ENCODE results near the gene TREML1. TPM values are rescaled to one million over a fixed set of nuclear protein-coding genes. Genes with fewer than 3 reads are reported as not detected.
A peak's percentile ranks its signal among the peaks of the same experiment; 100 is the strongest.

The TREML1 gene
- total and polyA plus RNA-seq, 9 of the 15 experiments (the other 6 are each of a cell fraction or from before 2014, with no cell fraction given) = not detected

DNA sequence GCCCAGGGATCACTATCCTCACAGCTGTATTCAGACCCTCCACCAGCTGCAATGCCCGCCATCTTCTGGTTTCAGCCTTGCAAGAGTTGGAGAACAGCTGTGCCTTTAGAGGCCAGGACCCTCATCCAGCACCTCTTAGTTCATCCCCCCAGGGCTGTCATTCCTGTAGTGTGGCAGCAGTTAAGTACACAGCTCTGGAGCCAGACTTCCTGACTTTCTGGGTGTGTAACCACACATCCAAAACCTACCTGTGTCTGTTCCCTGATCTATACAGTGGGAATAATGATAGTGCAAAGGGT, 9.2 kb upstream of the TREML1 start:
- no peak for DNase-seq (ENCODE audit: extremely low read depth in 1 of 4, low spot score in 3 of 4)
- no peak for ATAC-seq
- Histone ChIP-seq H3K36me3 (ENCODE audit: control insufficient read depth, insufficient read depth, low read length) (no peaks in the 10 kb centered on the region), H3K27me3 (ENCODE audit: control insufficient read depth in 2 of 2, insufficient read depth in 2 of 2, low read length in 2 of 2) (peaks cover 12 to 60% of the 10 kb centered on the region in 2 experiments), H3K4me2 (ENCODE audit: insufficient read depth, low read length) (no peak overlapping the region), H3K4me1 (replicated peaks in 1 of 2; ENCODE audit: control insufficient read depth in 2 of 2, insufficient read depth in 2 of 2, low read length in 2 of 2) (no peaks in the 10 kb centered on the region), H3K4me3 (no peak overlapping the region), H3K9ac (ENCODE audit: insufficient read depth in 1 of 2, low read depth in 2 of 2, low read length in 2 of 2) (0 out of 4 replicates have a peak overlapping the region, but pooled peaks of 1 of the 2 experiments have one; percentile 4), H3K79me2 (ENCODE audit: control insufficient read depth, insufficient read depth, low read length) (no peaks in the 10 kb centered on the region), H4K20me1 (replicated peaks; ENCODE audit: control insufficient read depth, insufficient read depth, low read length) (peaks cover 10% of the 10 kb centered on the region; the same call in 1 of the 2 replicates), H3K9me1 (ENCODE audit: control insufficient read depth, insufficient read depth, low read length) (no peaks in the 10 kb centered on the region), H3K27ac (ENCODE audit: extremely low read depth, low read depth, low read length) (no peak overlapping the region), H2AFZ (ENCODE audit: low read depth, low read length) (no peak overlapping the region), H3K9me3 (replicated peaks; ENCODE audit: control insufficient read depth, insufficient read depth, low read depth, low read length) (no peaks in the 10 kb centered on the region)
- CTCF ChIA-PET (ENCODE audit: low intra/inter-chr PET ratio) = no interaction called here
- POLR2A ChIA-PET = no interaction called here
- intact Hi-C loops (cut with micrococcal nuclease) = no loop called here
- no peak for TF ChIP-seq GABPB2 (CRISPR knock-in tag; conservative IDR thresholded peaks at IDR 0.05)
- no peak for TF ChIP-seq ZNF274 (IDR thresholded peaks at IDR 0.05; ENCODE audit: borderline replicate concordance, low read depth, low read length)
- TF ChIP-seq NFATC3 (IDR thresholded peaks at IDR 0.05) = no peak
- TF ChIP-seq, protein P1, sequence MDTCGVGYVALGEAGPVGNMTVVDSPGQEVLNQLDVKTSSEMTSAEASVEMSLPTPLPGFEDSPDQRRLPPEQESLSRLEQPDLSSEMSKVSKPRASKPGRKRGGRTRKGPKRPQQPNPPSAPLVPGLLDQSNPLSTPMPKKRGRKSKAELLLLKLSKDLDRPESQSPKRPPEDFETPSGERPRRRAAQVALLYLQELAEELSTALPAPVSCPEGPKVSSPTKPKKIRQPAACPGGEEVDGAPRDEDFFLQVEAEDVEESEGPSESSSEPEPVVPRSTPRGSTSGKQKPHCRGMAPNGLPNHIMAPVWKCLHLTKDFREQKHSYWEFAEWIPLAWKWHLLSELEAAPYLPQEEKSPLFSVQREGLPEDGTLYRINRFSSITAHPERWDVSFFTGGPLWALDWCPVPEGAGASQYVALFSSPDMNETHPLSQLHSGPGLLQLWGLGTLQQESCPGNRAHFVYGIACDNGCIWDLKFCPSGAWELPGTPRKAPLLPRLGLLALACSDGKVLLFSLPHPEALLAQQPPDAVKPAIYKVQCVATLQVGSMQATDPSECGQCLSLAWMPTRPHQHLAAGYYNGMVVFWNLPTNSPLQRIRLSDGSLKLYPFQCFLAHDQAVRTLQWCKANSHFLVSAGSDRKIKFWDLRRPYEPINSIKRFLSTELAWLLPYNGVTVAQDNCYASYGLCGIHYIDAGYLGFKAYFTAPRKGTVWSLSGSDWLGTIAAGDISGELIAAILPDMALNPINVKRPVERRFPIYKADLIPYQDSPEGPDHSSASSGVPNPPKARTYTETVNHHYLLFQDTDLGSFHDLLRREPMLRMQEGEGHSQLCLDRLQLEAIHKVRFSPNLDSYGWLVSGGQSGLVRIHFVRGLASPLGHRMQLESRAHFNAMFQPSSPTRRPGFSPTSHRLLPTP (IDR thresholded peaks at IDR 0.05; ENCODE audit: borderline replicate concordance, extremely low read depth, insufficient read length) = no peak
- TF ChIP-seq DIDO1 (tag; IDR thresholded peaks at IDR 0.05; ENCODE audit: low read depth) = no peak
- no peak for TF ChIP-seq ZNF232 (CRISPR knock-in tag; IDR thresholded peaks at IDR 0.05)
- TF ChIP-seq SMARCB1 (IDR thresholded peaks at IDR 0.05; ENCODE audit: insufficient read length, low read depth) = no peak
- no peak for TF ChIP-seq POLR3A (IDR thresholded peaks at IDR 0.05; ENCODE audit: borderline replicate concordance, extremely low read depth, insufficient read depth, insufficient read length)
- no peak for TF ChIP-seq BRD4 (IDR thresholded peaks at IDR 0.05)
- TF ChIP-seq, protein P2, sequence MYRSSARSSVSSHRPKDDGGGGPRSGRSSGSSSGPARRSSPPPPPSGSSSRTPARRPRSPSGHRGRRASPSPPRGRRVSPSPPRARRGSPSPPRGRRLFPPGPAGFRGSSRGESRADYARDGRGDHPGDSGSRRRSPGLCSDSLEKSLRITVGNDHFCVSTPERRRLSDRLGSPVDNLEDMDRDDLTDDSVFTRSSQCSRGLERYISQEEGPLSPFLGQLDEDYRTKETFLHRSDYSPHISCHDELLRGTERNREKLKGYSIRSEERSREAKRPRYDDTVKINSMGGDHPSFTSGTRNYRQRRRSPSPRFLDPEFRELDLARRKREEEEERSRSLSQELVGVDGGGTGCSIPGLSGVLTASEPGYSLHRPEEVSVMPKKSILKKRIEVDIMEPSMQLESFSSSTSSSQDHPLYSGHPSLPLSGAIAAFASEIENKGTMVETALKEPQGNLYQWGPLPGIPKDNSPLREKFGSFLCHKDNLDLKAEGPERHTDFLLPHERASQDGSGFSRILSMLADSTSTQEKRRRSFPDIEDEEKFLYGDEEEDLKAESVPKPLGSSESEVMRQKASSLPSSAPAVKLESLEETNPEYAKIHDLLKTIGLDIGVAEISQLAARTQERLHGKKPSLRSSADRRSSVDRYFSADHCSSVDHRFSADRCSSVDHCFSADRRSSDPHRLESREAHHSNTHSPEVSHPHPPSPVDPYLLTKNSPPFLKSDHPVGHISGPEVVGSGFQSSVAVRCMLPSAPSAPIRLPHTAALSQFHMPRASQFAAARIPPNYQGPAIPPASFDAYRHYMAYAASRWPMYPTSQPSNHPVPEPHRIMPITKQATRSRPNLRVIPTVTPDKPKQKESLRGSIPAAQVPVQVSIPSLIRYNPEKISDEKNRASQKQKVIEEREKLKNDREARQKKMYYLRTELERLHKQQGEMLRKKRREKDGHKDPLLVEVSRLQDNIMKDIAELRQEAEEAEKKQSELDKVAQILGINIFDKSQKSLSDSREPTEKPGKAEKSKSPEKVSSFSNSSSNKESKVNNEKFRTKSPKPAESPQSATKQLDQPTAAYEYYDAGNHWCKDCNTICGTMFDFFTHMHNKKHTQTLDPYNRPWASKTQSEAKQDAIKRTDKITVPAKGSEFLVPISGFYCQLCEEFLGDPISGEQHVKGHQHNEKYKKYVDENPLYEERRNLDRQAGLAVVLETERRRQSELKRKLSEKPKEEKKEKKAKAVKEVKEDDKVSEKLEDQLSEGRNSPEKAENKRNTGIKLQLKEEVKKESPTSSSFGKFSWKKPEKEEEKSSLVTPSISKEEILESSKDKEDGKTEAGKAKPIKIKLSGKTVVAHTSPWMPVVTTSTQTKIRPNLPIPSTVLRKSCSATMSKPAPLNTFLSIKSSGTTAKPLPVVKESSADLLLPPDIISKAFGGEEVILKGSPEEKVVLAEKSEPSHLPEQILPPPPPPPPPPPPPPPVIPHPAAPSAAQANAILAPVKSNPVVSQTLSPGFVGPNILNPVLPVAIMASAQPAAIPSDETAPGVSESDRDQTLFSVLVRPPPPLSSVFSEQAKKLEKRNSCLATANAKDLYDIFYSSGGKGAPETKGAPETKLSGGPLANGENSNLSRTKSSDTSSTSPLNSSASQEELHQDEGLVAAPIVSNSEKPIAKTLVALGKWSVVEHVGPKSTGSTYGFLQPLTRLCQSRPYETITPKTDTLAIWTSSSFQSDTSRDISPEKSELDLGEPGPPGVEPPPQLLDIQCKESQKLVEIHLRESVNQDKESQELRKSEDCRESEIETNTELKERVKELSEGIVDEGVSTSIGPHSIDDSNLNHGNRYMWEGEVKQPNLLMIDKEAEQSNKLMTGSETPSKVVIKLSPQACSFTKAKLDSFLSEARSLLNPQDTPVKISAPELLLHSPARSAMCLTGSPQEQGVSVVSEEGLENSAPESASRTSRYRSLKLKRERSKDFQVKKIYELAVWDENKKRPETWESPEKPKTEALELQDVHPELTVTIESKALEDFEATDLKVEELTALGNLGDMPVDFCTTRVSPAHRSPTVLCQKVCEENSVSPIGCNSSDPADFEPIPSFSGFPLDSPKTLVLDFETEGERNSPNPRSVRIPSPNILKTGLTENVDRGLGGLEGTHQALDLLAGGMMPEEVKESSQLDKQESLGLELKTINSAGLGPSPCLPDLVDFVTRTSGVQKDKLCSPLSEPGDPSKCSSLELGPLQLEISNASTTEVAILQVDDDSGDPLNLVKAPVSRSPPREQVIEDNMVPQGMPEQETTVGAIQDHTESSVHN (IDR thresholded peaks at IDR 0.05; ENCODE audit: borderline replicate concordance in 1 of 2, low read depth in 1 of 2) = no peak
- TF ChIP-seq ZNF217 (CRISPR knock-in tag; IDR thresholded peaks at IDR 0.05) = no peak
- TF ChIP-seq PRPF4 (IDR thresholded peaks at IDR 0.05; ENCODE audit: insufficient read depth, low read depth, low read length, poor library complexity, severe bottlenecking) = no peak
- no peak for TF ChIP-seq TGIF2 (CRISPR knock-in tag; IDR thresholded peaks at IDR 0.05)
- in situ Hi-C loops (cut with MboI) = no loop called here
- 0% methylated on average over 1 of the region's 1 CpG for WGBS (ENCODE audit: insufficient coverage, low coverage, missing lambda C conversion rate)
- no peak for FAIRE-seq
- no TSS peak for BruUV-seq (replicated peaks)

Data from K562 (cell line).